GM13977 (cell line): ENCODE results near the gene OTX1.
"Not testable (repeated sequence)": the region's sequence is repeated elsewhere in the genome, so short reads cannot be mapped to it uniquely, and the experiment has no call there.

Experiments used
- DNase-seq: peaks from one replicate; pipeline ENCODE4 v3.0.0; 2012; ENCODE audit warnings: low spot score
- in situ Hi-C: fragments of 300-500 bp; cut with MboI; formaldehyde crosslinking; loops from one replicate; pipeline ENCODE4 v1.12.0; 2022; ENCODE audit warnings: low sequenced_read_pairs, low pct_unique_long_range_greater_than_20kb, mixed read lengths, inconsistent platforms; ENCODE audit not compliant: unreplicated experiment
- TF ChIP-seq, protein P1 (sequence below): IDR thresholded peaks from 2 replicates; pipeline ENCODE4 v1.5.1; 2012; ENCODE audit warnings: mild to moderate bottlenecking, control low read depth; ENCODE audit not compliant: insufficient read depth; ENCODE audit errors: extremely low read depth, missing control alignments

OTX1 gene

DNA sequence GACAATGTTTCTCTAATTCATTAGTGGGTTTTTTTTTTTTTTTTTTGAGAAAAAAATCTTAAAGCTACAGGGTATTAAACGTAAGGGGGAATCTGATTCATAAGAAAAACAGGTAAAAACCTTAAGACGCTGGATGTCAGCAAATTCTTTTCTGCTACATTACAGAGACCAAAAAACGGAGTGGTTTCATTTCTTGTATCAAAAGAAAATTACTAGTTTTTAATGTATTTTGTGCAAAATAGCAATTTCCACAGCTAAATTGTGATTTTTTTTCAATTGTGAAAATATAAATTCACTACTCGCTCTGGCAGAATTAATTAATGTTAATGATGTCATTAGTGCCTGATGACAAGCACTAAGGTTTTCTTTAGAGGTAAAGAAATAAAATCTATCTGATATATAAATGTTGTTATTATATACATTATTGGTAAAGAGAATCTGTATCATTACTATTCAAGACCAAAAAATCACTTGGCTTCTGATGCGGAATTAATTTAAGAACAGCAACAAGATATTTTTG lies 9.9 kb downstream of the OTX1 start:
- in situ Hi-C loops: no loop called here
- TF ChIP-seq, protein P1, sequence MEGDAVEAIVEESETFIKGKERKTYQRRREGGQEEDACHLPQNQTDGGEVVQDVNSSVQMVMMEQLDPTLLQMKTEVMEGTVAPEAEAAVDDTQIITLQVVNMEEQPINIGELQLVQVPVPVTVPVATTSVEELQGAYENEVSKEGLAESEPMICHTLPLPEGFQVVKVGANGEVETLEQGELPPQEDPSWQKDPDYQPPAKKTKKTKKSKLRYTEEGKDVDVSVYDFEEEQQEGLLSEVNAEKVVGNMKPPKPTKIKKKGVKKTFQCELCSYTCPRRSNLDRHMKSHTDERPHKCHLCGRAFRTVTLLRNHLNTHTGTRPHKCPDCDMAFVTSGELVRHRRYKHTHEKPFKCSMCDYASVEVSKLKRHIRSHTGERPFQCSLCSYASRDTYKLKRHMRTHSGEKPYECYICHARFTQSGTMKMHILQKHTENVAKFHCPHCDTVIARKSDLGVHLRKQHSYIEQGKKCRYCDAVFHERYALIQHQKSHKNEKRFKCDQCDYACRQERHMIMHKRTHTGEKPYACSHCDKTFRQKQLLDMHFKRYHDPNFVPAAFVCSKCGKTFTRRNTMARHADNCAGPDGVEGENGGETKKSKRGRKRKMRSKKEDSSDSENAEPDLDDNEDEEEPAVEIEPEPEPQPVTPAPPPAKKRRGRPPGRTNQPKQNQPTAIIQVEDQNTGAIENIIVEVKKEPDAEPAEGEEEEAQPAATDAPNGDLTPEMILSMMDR: no peak
- no peak for DNase-seq

- no peak for DNase-seq
- in situ Hi-C loops: no loop called here
- TF ChIP-seq, protein P1: no peak
Observed at GRCh38 chr2:63064197-63064596, 13.6 kb downstream of the OTX1 start.

DNA sequence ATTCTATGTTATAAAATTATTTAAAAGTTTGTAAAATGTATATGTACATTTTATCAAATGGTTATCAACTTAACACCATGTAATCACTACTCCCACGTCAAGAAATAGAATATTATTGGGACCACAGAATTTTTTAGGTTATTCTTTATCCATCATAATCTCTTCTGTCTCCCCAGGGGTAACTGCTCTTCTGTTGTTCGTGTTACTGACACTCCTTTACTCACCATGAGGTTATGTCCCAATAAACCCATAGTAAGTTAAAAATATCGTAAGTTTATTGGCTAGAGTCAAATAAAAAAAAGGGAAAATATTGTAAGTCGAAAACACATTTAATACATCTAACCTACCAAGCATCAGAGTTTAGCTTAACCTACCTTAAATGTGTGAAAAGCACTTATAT lies 14.0 kb downstream of the OTX1 start:
- no peak for DNase-seq
- in situ Hi-C loops: no loop called here
- TF ChIP-seq, protein P1: no peak

DNA sequence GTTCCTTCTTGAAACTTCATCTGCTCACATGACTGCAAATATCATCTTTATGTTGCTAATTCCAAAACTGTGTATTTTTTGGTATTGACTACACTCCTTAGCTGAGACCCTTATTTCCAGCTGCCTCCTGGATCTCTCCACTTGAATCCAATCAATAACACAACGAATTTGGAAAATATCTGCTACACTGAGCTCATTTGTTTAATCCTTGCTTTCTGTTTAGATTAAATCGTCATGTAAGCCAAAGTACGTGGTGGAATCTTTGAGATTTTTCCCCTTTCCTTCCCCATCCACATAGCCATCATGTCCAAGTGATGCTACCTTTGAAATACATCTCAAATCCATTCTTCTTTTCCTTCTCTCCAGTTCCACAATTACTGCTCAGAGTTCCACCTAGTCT lies 15.6 kb downstream of the OTX1 start:
- DNase-seq: no peak
- in situ Hi-C loops: no loop called here
- TF ChIP-seq, protein P1: no peak

GRCh38 chr2:63066838-63067237 lies 16.2 kb downstream of the OTX1 start:
- no peak for DNase-seq
- TF ChIP-seq, protein P1: no peak
- in situ Hi-C loops: no loop called here

GRCh38 chr2:63071664-63072063 lies 21.0 kb downstream of the OTX1 start:
- in situ Hi-C loops: no loop called here
- TF ChIP-seq, protein P1: no peak
- DNase-seq: no peak

- TF ChIP-seq, protein P1: no peak
- in situ Hi-C loops: no loop called here
- no peak for DNase-seq
Observed at GRCh38 chr2:63073994-63074393, 23.4 kb downstream of the OTX1 start.

DNA sequence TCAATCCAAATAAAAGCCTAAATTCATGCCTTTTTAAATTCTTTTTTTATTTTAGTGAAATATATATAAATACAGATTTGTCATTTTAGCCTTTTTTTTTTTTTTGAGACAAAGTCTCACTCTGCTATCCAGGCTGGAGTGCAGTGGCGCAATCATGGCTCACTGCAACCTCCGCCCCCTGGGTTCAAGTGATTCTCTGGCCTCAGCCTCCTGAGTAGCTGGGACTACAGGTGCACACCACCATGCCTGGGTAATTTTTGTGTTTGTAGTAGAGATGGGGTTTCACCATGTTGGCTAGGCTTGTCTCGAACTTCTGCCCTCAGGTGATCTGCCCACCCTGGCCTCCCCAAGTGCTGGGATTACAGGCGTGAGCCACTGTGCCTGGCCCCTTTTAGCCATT lies 23.8 kb downstream of the OTX1 start:
- in situ Hi-C loops, DNase-seq: not testable (repeated sequence)
